Measurements from ENCODE around the gene OR2F1. TPM values are rescaled to one million over a fixed set of nuclear protein-coding genes. Genes with fewer than 3 reads are reported as not detected.

The OR2F1 gene
- total RNA-seq, 4 donors from 2014 or later: not detected

DNA sequence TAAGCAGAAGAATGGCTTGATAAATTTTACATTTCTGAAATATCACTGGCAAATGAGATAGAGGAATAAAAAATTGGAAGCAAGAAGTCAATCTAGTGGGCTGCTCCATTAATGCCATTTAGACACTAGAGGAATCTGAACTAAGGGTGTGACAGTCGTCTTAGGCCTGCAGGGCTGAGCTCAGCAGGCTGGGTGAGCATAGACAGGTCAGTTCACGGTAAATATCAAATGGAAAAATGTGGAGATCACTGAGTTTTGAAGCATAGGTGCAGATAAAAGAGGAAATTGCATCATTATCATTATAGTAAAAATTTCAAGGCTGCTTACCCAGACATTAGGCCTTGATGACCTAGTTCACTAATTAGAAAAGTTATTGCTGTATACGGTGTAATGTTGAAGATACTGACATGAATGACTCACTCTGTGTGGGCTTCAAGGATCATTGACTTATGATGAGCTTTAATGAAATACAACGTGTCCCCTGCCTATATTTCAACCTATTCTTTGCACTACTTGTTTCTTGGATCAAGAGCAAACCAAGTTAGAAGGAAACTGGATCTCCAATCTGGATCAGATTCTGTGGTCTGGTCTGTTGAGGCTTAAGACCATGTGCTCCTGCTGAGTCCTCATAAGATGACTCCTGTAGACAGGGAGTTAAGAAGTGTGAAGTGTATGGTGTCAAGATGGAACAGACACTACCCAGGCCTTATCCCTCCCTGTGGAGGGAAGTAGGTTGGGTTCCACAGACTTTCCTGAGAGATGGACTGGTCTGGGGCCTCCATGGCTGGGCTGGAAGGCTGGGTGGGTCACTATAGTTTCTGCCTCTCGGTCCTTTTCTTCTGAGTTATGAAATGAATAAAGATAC, 16.0 kb upstream of the OR2F1 start:
- H3K4me3 ChIP-seq: no peak overlapping the region
- WGBS: 73% methylated on average over 5 of the region's 5 CpGs

DNA sequence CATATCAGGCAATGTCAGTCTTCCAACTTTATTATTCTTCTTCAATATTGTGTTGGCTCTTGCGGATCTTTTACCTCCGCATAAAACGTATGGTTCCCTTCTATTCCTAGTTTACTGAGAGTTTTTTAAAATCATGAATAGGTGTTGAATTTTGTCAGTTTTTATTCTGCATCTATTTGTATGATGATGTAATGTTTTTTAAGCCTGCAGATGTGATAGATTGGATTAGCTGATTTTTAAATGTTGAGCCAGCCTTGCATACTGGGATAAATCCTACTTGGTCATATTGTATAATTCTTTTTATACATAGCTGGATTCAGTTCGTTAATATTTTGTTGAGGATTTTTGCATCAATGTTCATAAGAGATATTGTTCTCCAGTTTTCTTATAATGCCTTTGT, 9.2 kb upstream of the OR2F1 start:
- no peaks in the 10 kb centered on the region for H3K36me3 ChIP-seq
- TF ChIP-seq POLR2A (IDR thresholded peaks at IDR 0.05): no peak
- TF ChIP-seq POLR2AphosphoS5 (IDR thresholded peaks at IDR 0.05): no peak
- TF ChIP-seq EP300 (IDR thresholded peaks at IDR 0.05): no peak
- TF ChIP-seq, protein P1, sequence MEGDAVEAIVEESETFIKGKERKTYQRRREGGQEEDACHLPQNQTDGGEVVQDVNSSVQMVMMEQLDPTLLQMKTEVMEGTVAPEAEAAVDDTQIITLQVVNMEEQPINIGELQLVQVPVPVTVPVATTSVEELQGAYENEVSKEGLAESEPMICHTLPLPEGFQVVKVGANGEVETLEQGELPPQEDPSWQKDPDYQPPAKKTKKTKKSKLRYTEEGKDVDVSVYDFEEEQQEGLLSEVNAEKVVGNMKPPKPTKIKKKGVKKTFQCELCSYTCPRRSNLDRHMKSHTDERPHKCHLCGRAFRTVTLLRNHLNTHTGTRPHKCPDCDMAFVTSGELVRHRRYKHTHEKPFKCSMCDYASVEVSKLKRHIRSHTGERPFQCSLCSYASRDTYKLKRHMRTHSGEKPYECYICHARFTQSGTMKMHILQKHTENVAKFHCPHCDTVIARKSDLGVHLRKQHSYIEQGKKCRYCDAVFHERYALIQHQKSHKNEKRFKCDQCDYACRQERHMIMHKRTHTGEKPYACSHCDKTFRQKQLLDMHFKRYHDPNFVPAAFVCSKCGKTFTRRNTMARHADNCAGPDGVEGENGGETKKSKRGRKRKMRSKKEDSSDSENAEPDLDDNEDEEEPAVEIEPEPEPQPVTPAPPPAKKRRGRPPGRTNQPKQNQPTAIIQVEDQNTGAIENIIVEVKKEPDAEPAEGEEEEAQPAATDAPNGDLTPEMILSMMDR (IDR thresholded peaks at IDR 0.05): no peak
- H3K4me3 ChIP-seq: no peak overlapping the region
- DNase-seq (ENCODE audit: low spot score in 2 of 2): no peak
- H3K27me3 ChIP-seq: no peaks in the 10 kb centered on the region
- no peaks in the 10 kb centered on the region for H3K4me1 ChIP-seq
- H3K27ac ChIP-seq: no peak overlapping the region
- WGBS: 77% methylated on average over 4 of the region's 4 CpGs
- H3K9me3 ChIP-seq: no peaks in the 10 kb centered on the region

More for the DNA sequence above, 16.0 kb upstream of the OR2F1 start:
- H3K27me3 ChIP-seq: no peaks in the 10 kb centered on the region
- H3K9me3 ChIP-seq: no peaks in the 10 kb centered on the region
- no peak overlapping the region for H3K27ac ChIP-seq
- no peaks in the 10 kb centered on the region for H3K4me1 ChIP-seq
- TF ChIP-seq, protein P1 (IDR thresholded peaks at IDR 0.05): no peak
- TF ChIP-seq POLR2AphosphoS5 (IDR thresholded peaks at IDR 0.05) (no peak), POLR2A (IDR thresholded peaks at IDR 0.05) (no peak), EP300 (IDR thresholded peaks at IDR 0.05) (no peak)
- H3K36me3 ChIP-seq: no peaks in the 10 kb centered on the region
- DNase-seq (ENCODE audit: low spot score in 2 of 2): no peak

DNA sequence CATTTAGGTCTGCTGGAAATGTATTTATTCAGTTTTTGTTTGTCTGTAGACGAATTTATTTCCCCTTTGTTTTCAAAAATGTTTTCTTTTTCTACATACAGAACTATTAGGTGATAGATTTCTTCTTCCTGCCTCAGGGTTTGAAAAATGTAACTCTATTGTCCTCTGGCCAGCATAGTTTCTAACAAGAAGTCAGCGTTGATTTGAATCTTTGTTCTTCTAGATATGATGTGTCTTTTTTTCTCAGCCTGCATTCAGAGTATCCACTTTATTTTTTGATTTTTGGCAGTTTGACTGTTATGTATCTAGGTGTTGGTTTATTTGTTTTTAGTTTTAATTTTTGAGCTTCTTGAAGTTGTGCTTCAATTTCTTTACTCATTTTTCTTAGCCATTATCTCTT, 7.5 kb upstream of the OR2F1 start:
- H3K27ac ChIP-seq: no peak overlapping the region
- TF ChIP-seq POLR2A (IDR thresholded peaks at IDR 0.05): no peak
- TF ChIP-seq EP300 (IDR thresholded peaks at IDR 0.05): no peak
- no peak for TF ChIP-seq POLR2AphosphoS5 (IDR thresholded peaks at IDR 0.05)
- TF ChIP-seq, protein P1 (IDR thresholded peaks at IDR 0.05): no peak
- H3K36me3 ChIP-seq: no peaks in the 10 kb centered on the region
- H3K27me3 ChIP-seq: no peaks in the 10 kb centered on the region
- no peak for DNase-seq (ENCODE audit: low spot score in 2 of 2)
- no peaks in the 10 kb centered on the region for H3K4me1 ChIP-seq
- H3K4me3 ChIP-seq: no peak overlapping the region
- no peaks in the 10 kb centered on the region for H3K9me3 ChIP-seq
- 69% methylated on average over 2 of the region's 2 CpGs for WGBS

DNA sequence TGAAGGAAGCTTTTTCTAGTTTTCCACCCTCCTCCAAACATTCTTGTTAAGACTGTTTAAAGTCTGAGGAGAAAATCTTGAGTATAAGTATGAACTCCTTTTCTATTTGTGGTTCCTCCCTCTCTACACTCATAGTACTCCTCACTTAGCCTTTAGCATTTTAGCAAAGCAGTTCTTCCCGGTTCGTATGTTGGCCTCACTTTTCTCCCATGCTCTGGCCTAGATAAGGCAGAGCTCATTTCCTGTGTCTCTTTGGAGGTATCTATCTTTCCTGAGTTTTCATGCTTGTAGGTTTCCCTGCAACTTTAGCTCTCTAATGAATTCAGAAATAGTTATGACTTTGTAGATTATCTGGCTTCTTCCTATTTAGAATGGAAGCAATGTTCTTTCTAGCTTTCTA, 5.9 kb upstream of the OR2F1 start:
- no peaks in the 10 kb centered on the region for H3K4me1 ChIP-seq
- no peak overlapping the region for H3K4me3 ChIP-seq
- H3K36me3 ChIP-seq: no peaks in the 10 kb centered on the region
- H3K27me3 ChIP-seq: no peaks in the 10 kb centered on the region
- TF ChIP-seq POLR2A (IDR thresholded peaks at IDR 0.05): no peak
- TF ChIP-seq, protein P1 (IDR thresholded peaks at IDR 0.05): no peak
- TF ChIP-seq POLR2AphosphoS5 (IDR thresholded peaks at IDR 0.05): no peak
- no peak for TF ChIP-seq EP300 (IDR thresholded peaks at IDR 0.05)
- DNase-seq (ENCODE audit: low spot score in 2 of 2): no peak
- 42% methylated on average over 2 of the region's 2 CpGs for WGBS
- no peaks in the 10 kb centered on the region for H3K9me3 ChIP-seq
- H3K27ac ChIP-seq: no peak overlapping the region

DNA sequence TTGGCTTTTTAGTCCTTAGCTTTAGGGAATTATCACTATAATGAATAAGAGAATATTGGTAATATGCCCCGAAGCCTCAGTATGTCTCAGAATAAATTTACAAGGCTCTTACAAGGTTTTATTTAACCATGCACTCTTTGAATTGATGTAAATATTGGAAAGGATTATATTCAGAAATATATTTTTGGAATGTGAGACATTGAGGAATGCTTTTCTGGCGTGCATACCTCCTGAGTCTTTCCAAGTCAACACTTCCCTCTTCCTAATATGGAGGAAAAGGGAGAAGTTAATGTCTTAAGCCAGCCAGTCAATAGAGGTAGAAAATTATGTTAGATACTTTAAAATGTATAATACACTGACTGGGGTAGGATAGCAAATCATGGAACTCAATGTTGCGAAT, 1.2 kb upstream of the OR2F1 start:
- H3K4me3 ChIP-seq: no peak overlapping the region
- H3K27me3 ChIP-seq: no peaks in the 10 kb centered on the region
- H3K4me1 ChIP-seq: no peaks in the 10 kb centered on the region
- TF ChIP-seq, protein P1 (IDR thresholded peaks at IDR 0.05): no peak
- TF ChIP-seq EP300 (IDR thresholded peaks at IDR 0.05) (no peak), POLR2AphosphoS5 (IDR thresholded peaks at IDR 0.05) (no peak), POLR2A (IDR thresholded peaks at IDR 0.05) (no peak)
- 45% methylated on average over 3 of the region's 3 CpGs for WGBS
- H3K36me3 ChIP-seq: no peaks in the 10 kb centered on the region
- no peak for DNase-seq (ENCODE audit: low spot score in 2 of 2)
- no peak overlapping the region for H3K27ac ChIP-seq
- no peaks in the 10 kb centered on the region for H3K9me3 ChIP-seq

All from suprapubic skin (tissue), 4 donors.